IgD-negative memory B cell (primary cell): ENCODE measurements around the gene SLC5A6. TPM values are rescaled to one million over a fixed set of nuclear protein-coding genes. Genes with fewer than 3 reads are reported as not detected.
"Not testable (repeated sequence)": the region's sequence is repeated elsewhere in the genome, so short reads cannot be mapped to it uniquely, and the experiment has no call there.

Experiments
- H3K27ac Mint-ChIP-seq, 3 donors: one replicate each; pipeline ENCODE4 v1.8.0; 2020 to 2022; ENCODE audit warnings: mild to moderate bottlenecking in 3 of 3, mixed read lengths in 3 of 3, moderate library complexity in 1 of 3
- H3K27me3 Mint-ChIP-seq: one replicate; pipeline ENCODE4 v1.8.0; 2021; ENCODE audit warnings: mixed read lengths
- H3K36me3 Mint-ChIP-seq: one replicate; pipeline ENCODE4 v1.8.0; 2020; ENCODE audit warnings: mild to moderate bottlenecking, mixed read lengths
- H3K4me1 Mint-ChIP-seq, 3 donors: one replicate each; pipeline ENCODE4 v1.8.0; 2020 to 2022; ENCODE audit warnings: mixed read lengths in 3 of 3, mild to moderate bottlenecking in 1 of 3
- H3K4me3 Mint-ChIP-seq, 4 donors: one replicate each; pipeline ENCODE4 v1.8.0; 2020 to 2022; ENCODE audit warnings: mild to moderate bottlenecking in 4 of 4, mixed read lengths in 4 of 4, moderate library complexity in 3 of 4
- H3K9me3 Mint-ChIP-seq, 3 donors: one replicate each; pipeline ENCODE4 v1.8.0; 2020 to 2021; ENCODE audit warnings: mixed read lengths in 3 of 3, mild to moderate bottlenecking in 1 of 3
- polyA plus RNA-seq: library from polyadenylated mRNA; unstranded; fragments of 300-500 nt; fragmentation: Illumina TruSeq; gene quantifications from one replicate; pipeline ENCODE4 v1.2.3, GENCODE V29; 2021

The SLC5A6 gene
- polyA plus RNA-seq, 1 donor from 2014 or later, result 20.3 TPM

DNA sequence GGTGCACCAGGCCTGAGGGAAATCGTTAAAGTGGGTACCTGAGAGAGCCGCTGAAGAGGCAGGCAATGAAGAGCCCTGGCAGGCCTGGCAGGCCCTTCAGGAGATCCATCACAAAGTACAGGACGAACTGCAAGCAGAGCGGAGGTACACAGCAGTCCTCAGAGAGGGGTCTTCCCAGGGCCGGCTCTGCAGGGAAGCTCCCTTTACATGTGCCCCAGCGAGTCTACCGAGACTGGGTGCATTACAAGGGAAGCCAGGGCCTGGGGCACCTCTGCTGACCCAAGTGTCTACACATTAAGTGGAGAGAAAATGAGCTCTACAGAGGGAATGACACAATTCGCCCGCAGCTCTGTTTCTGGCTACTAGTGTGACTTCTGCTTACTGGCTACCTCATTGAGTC lies 8.3 kb downstream of the SLC5A6 start:
- H3K36me3 Mint-ChIP-seq, result peaks cover 2% of the 10 kb centered on the region
- no peaks in the 10 kb centered on the region for H3K27me3 Mint-ChIP-seq
- peaks cover 0 to 3% (median 0%) of the 10 kb centered on the region in 3 donors for H3K4me1 Mint-ChIP-seq
- peak overlapping the region in 1 of 3 donors; percentile 2 for H3K27ac Mint-ChIP-seq
- H3K4me3 Mint-ChIP-seq, result peak overlapping the region in 1 of 4 donors; percentile 15
- H3K9me3 Mint-ChIP-seq, result no peaks in the 10 kb centered on the region

DNA sequence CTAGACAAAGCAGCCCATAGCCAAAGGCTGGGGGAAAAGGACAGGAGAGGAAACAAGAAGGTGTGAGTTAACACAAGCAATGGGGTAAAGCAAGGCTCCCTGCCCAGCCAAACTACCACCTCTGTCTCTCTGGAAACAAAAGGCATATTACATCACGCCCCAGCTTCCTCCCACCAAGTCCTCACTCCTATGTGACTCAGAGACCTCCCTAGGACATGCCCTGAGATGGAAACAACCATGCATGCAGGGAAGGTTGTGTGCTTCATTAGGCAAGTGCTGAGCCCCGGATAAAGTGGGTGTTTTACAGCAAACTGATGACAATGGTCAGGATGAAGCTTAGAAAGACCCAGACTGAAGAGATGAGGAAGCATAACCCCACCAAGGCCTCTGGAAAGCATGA lies 9.2 kb downstream of the SLC5A6 start:
- Mint-ChIP-seq H3K36me3 (peaks cover 5% of the 10 kb centered on the region), H3K9me3 (no peaks in the 10 kb centered on the region), H3K27ac (peak overlapping the region in 1 of 3 donors; percentile 2), H3K4me3 (no peak overlapping the region), H3K4me1 (peaks cover 0 to 3% (median 0%) of the 10 kb centered on the region in 3 donors), H3K27me3 (no peaks in the 10 kb centered on the region)

DNA sequence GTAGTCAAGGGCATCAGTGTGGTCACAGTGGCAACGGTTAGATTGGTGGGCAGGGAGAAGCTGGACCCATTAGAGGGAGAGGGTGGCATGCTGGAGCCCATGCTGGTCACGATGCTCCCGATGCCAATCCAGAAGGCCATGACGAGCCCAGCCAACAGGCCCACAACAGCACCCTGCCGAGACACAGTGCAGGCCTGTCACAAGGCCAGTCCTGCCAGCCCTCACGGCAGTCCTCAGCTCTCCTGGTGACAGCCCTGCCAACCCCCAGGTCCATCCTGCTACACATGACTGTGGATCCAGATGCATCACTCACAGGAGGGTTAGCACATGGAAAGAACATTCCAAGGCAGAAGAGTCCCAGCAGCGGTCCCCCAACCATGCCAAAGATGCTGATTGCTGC lies 10.4 kb downstream of the SLC5A6 start:
- Mint-ChIP-seq H3K4me3 (no peak overlapping the region), H3K27me3 (no peaks in the 10 kb centered on the region), H3K36me3 (peaks cover 5% of the 10 kb centered on the region), H3K27ac (no peak overlapping the region), H3K9me3 (no peaks in the 10 kb centered on the region), H3K4me1 (no peaks in the 10 kb centered on the region)

DNA sequence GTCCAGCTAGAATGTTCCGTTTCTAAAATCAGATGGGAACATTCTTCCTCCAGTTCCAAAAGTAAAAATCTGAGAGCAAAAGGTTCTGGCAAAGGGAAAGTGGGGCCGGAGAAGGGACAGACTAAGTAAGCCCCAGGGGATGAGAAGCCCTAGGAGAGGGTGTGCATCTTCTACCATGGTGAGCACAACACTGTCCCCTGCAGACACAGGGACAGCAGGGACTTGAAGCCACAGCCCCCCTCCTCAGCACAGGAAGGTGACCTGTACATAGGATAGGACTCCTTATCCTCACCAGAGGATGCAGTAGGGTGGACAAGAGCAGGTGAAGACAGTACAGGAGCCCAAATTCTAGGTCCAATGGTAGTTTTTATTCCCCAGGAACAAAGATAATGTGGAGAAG lies 12.8 kb downstream of the SLC5A6 start:
- Mint-ChIP-seq H3K9me3 (peaks cover 0 to 3% (median 0%) of the 10 kb centered on the region in 3 donors), H3K4me1 (peaks cover 0 to 1% (median 0%) of the 10 kb centered on the region in 3 donors), H3K4me3 (no peak overlapping the region), H3K27me3 (no peaks in the 10 kb centered on the region), H3K27ac (no peak overlapping the region), H3K36me3 (peaks cover 5% of the 10 kb centered on the region)

DNA sequence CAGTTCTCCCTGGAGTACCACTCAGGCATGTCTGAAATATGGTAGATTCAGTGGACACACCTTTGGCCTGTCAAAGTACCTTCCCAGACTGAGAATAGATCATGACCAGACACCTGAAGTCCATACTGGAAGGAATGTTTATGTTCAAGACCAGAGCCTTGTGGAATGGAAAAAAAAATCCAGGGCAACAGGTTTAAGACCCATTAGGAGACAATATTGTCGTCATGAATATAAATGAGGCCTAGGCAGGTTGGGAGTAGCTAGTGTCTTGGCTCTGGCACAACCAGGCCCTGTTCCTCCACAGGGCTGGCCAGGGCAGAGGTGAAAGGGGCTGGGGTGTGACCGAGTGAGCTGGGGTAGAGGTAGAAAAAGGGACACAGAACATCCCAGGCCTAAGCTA lies 13.4 kb downstream of the SLC5A6 start:
- Mint-ChIP-seq H3K27me3 (no peaks in the 10 kb centered on the region), H3K36me3 (peaks cover 5% of the 10 kb centered on the region), H3K4me1 (peaks cover 0 to 1% (median 0%) of the 10 kb centered on the region in 3 donors), H3K4me3 (peak overlapping the region in 1 of 4 donors; percentile 66), H3K9me3 (peaks cover 0 to 3% (median 0%) of the 10 kb centered on the region in 3 donors), H3K27ac (peak overlapping the region in 1 of 3 donors; percentile 8)

DNA sequence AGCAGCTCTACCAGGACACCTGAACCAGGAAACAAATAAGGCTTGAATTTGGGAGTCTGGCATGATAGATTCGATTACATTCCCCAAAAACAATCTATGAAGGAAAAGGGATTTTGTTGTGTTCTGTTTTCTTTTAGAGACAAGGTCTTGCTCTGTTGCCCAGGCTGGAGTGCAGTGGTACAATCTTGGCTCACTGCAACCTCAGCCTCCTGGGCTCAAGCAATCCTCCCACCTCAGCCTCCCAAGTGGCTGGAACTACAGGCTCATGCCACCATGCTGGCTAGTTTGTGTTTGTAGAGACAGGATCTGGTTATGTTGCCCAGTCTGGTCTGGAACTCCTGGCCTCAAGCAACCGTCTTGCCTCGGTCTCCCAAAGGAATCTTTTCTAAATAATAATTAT lies 14.0 kb downstream of the SLC5A6 start:
- not testable (repeated sequence) for H3K27me3 Mint-ChIP-seq, H3K36me3 Mint-ChIP-seq, H3K9me3 Mint-ChIP-seq, H3K4me1 Mint-ChIP-seq, H3K27ac Mint-ChIP-seq
- H3K4me3 Mint-ChIP-seq, result peak overlapping the region in 1 of 4 donors; percentile 52

DNA sequence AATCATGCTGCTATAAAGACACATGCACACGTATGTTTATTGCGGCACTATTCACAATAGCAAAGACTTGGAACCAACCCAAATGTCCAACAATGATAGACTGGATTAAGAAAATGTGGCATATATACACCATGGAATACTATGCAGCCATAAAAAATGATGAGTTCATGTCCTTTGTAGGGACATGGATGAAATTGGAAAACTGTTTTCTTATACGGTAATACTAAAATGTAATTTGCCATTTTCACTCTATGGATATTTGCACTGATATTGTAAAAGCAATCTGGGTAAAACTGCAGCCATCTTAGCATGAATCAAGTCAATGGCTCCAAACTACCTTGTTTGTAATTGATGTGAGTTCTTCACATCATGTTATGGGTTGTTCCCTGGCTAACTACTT lies 16.3 kb downstream of the SLC5A6 start:
- H3K4me1 Mint-ChIP-seq, H3K36me3 Mint-ChIP-seq, H3K4me3 Mint-ChIP-seq, H3K9me3 Mint-ChIP-seq, H3K27ac Mint-ChIP-seq, H3K27me3 Mint-ChIP-seq: not testable (repeated sequence)

DNA sequence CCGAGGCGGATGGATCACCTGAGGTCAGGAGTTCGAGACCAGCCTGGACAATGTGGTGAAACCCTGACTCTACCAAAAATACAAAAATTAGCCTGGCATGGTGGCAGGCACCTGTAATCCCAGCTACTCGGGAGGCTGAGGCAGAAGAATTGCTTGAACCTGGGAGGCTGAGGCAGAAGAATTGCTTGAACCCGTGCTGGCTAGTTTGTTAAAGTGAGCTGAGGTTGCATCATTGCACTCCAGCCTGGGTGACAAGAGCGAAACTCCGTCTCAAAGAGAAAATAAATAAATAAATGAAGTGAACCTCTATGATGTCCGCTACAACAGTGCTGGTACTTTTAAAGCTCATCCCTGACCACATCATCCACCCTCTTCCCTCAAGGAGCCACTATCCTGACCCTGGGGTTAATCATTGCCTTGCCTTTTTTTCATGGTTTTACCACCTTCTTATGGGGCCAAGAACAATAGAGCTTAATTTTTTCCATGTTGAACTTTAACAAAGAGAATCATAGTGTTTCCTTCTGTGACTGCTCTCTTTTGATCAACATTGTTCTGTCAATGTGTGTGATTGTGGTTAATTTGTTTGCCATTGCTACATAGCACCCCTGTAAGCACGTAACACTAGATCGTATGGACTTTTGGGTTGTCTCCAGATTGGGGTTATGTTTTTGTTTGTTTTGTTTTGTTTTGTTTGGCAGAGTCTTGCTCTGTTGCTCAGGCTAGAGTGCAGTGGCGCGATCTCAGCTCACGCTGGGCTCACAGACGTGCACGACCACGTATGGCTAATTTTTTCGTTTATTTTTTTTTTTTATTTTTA lies 17.3 kb downstream of the SLC5A6 start:
- Mint-ChIP-seq H3K4me1 (peaks cover 0 to 4% (median 3%) of the 10 kb centered on the region in 3 donors), H3K27ac (no peak overlapping the region), H3K4me3 (no peak overlapping the region), H3K9me3 (peaks cover 0 to 3% (median 0%) of the 10 kb centered on the region in 3 donors), H3K36me3 (peaks cover 3% of the 10 kb centered on the region), H3K27me3 (no peaks in the 10 kb centered on the region)

DNA sequence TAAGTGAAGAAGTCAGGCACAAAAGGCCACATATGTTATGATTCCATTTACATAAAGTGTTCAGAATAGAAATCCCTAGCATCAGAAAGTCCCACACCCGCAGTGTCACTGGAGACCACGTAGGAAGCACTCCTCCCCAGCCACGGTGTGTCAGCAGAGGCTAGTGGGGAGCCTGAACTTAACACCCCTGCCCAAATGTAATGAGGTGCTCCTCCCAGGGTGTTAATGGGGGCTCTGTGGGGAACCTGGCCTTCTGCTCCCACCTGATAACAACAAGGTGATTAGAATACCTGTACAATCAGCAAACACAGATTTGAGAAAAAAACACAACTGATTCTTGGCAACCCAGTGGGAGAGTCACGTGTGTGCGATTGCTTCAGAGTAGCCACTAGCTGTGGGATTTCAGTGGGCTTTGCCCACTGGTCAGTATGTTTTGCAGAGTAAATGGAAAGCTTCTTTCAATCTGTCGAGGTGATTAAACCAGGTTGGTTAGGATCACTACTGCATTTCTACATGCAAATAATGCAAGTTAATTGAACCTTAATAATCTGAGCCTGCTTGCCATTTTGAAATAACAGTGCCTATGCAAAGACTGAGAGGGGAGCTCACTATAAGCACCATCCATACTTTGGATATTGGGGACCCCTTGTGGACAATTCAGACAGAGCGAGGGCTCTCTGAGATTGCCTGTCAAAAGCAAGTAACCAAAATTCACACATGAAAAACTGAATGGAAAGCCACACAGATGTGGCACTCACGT lies 20.8 kb downstream of the SLC5A6 start:
- Mint-ChIP-seq H3K27ac (no peak overlapping the region), H3K27me3 (peaks cover 4% of the 10 kb centered on the region), H3K4me3 (no peak overlapping the region)

DNA sequence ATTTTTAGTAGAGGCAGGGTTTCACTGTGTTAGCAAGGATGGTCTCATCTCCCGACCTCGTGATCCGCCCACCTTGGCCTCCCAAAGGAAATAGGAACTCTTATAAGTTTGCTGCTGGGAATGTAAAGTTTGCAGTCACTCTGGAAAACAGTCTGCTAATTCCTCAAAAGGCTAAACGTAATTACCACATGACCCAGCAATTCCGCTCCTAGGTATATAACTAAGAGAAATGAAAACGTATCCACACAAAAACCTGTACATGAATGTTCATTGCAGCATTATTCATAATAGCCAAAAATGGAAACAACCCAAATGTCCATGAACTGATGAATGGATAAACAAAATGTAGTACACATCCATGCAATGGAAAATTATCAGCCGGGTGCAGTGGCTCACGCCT lies 22.1 kb downstream of the SLC5A6 start:
- Mint-ChIP-seq H3K27ac (no peak overlapping the region), H3K4me3 (no peak overlapping the region), H3K36me3 (no peaks in the 10 kb centered on the region), H3K4me1 (peaks cover 0 to 4% (median 3%) of the 10 kb centered on the region in 3 donors), H3K27me3 (peaks cover 6% of the 10 kb centered on the region), H3K9me3 (no peaks in the 10 kb centered on the region)

More for the DNA sequence above, 20.8 kb downstream of the SLC5A6 start:
- Mint-ChIP-seq H3K4me1 (peaks cover 0 to 4% (median 3%) of the 10 kb centered on the region in 3 donors), H3K9me3 (peaks cover 0 to 3% (median 0%) of the 10 kb centered on the region in 3 donors), H3K36me3 (no peaks in the 10 kb centered on the region)

DNA sequence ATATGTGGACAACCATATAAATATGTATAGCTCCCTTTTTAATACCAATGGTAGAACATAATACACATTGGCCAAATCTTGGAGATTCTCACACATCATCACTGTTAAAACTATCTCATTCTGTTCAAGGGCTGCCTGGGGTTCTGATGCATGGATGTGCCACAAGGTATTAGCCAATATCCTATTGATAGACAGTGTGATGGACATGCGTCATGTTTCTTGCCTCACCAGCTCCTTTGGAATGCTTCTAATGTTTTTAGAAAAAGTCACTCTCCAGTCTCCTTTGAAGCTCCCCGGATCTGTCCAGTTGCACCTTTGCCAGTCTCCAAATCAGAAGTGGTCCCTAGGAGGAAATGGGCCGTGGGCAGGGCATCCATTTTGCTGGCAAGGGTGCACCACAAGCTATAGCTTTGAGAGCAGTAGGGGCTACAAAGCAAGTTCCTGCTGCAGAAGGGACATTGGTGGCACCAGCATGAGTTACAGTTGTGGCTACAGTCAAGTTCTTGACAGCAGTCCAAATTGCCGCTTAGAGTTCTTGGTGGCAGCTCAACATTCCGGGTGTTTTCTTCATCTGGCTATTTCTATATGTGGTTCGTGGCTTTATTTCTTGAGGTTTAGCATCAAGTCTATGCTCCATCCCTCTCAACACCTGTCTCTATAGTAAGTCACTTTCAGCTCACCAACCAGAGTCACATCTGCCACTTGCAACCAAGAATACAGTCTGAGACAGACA lies 25.3 kb downstream of the SLC5A6 start:
- H3K4me1 Mint-ChIP-seq, result peaks cover 0 to 2% (median 2%) of the 10 kb centered on the region in 3 donors
- H3K4me3 Mint-ChIP-seq, result no peak overlapping the region
- peak overlapping the region in 1 of 3 donors; percentile 45 for H3K27ac Mint-ChIP-seq
- H3K9me3 Mint-ChIP-seq, result no peaks in the 10 kb centered on the region
- peaks cover 11% of the 10 kb centered on the region for H3K27me3 Mint-ChIP-seq
- no peaks in the 10 kb centered on the region for H3K36me3 Mint-ChIP-seq

DNA sequence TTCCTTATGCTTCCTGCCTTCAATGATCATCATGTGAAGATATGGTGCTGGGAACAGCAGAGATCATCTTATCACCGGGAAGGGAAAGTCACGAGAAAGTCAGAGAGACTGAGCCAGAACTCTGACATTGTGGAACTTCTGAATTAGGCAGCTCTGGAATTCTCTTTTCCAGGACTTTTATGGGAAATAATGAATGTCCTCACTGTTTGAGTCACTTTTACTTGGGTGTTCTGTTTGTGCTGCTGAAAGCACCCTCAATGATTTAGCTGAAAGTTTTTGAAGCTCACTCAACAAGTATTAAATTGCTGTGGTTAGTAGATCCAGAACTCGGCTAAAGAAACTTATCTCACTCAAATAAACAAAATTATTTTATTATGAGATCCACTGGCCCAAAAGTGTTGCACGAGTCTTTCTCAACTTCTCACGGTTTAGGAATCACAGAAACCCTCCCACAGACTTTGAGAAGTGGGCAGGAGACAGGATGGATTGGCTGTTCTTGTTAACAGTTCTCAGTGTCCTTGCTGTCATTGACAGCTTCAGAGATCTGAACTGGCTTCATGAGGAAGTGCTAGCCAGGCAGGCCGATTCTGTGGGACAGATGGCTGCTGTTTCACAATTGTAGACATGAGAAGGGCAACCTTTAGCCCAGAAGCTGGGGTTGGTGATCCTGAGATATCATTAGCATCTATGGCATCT lies 26.6 kb downstream of the SLC5A6 start:
- H3K36me3 Mint-ChIP-seq, result peaks cover 4% of the 10 kb centered on the region
- H3K9me3 Mint-ChIP-seq, result no peaks in the 10 kb centered on the region
- H3K27ac Mint-ChIP-seq, result no peak overlapping the region
- H3K4me1 Mint-ChIP-seq, result no peaks in the 10 kb centered on the region
- H3K4me3 Mint-ChIP-seq, result no peak overlapping the region
- H3K27me3 Mint-ChIP-seq, result peaks cover 20% of the 10 kb centered on the region

DNA sequence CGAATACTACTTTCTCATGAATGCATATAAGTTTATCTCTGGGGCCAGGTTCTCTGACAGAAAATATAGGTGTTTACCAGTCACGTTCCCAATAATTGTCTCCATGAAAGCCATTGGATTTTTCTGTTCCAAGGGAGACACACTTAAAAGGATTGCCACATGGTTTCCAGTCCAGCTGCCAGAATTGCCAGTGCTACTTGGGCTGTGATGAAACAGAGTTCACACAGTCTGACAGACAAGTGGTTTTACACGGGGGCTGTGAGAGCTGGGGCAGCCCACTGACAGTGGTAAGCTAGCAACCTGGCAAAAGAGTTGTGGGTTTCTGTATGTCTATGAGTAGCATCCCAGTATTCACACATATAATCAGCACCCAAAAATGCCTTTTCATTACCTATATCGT lies 28.0 kb downstream of the SLC5A6 start:
- Mint-ChIP-seq H3K27ac (no peak overlapping the region), H3K4me1 (no peaks in the 10 kb centered on the region)

DNA sequence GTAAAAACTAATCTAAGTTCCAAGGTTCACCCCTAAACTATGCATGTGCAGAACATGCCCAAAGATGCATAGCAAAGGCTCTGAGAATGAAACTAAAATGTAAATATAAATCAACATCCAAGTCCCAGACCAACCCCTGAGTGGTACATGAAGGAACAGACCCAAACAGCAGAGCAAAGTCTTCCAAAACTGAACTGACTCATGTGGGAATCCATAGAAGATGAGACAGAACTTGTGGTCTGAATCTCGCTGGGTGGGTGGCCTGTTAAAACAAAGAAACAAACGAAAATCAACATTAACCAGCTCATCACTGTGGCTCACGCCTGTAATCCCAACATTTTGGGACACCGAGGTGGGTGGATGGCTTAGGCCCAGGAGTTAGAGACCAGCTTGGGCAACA lies 29.7 kb downstream of the SLC5A6 start:
- H3K4me3 Mint-ChIP-seq, result no peak overlapping the region
- peaks cover 4% of the 10 kb centered on the region for H3K36me3 Mint-ChIP-seq
- no peak overlapping the region for H3K27ac Mint-ChIP-seq
- peaks cover 25% of the 10 kb centered on the region for H3K27me3 Mint-ChIP-seq
- no peaks in the 10 kb centered on the region for H3K4me1 Mint-ChIP-seq
- no peaks in the 10 kb centered on the region for H3K9me3 Mint-ChIP-seq

More for the DNA sequence above, 28.0 kb downstream of the SLC5A6 start:
- H3K4me3 Mint-ChIP-seq, result no peak overlapping the region
- H3K9me3 Mint-ChIP-seq, result no peaks in the 10 kb centered on the region
- H3K36me3 Mint-ChIP-seq, result peaks cover 4% of the 10 kb centered on the region
- H3K27me3 Mint-ChIP-seq, result peaks cover 23% of the 10 kb centered on the region
